Islet precursor cell (in vitro differentiated cells): ENCODE results near the gene NRG2.

Experiments used
- DNase-seq: peaks from one replicate; pipeline ENCODE4 v3.0.0-alpha.2; 2018

NRG2 gene

DNA sequence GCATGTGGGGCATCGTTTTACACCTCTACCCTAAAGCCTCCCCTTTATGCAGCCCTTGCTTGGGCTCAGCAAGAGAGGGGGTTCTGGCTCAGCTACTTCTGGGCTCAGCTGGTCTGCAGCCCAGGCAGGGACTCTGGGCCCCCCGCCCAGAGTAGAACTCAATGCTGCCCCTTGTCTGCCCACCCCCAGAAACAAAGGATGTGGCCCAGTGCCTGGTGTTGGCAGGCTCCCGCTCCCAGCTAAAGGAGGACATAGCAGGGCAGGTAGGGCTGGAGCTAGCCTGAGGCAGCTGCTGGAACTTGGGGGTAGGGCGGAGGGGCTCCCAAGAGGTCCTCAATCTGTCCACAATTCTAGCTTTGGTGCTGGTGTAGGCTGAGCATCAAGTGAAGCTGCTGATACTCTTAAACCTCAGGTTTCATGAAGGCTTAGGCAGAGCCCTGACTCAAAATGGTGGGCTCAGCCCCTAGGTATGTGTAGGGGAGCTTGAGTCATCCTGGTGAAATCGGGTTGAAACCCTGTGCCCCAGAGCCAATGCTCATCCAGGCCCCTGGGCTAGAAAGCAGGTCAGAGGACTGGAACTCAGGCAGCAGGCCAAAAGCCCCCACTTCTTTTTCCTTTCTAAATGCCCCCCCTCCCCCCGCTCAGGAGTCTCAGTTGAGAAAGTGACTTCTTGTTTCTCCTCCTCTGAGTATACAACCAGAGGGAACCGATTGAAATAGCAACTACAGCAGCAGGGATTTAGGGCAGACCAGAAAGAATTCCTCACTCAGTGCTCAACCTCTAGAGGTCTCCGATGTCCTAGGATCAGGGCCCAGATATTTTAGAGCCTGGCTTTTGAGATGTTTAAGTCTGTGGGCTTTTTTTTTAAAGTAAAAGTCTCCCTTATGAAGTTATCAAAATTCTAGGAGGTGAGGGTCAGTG lies 236.1 kb downstream of the NRG2 start:
- DNase-seq, result no peak

- DNase-seq, result no peak
Measured at GRCh38 chr5:139806111-139806510, 237.0 kb downstream of the NRG2 start.

- DNase-seq, result no peak
Measured at GRCh38 chr5:139805545-139805944, 237.6 kb downstream of the NRG2 start.

- no peak for DNase-seq
Measured at GRCh38 chr5:139804800-139805397, 238.2 kb downstream of the NRG2 start.

GRCh38 chr5:139803978-139804377 lies 239.1 kb downstream of the NRG2 start:
- DNase-seq, result no peak

GRCh38 chr5:139799359-139799758 lies 243.7 kb downstream of the NRG2 start:
- no peak for DNase-seq

DNA sequence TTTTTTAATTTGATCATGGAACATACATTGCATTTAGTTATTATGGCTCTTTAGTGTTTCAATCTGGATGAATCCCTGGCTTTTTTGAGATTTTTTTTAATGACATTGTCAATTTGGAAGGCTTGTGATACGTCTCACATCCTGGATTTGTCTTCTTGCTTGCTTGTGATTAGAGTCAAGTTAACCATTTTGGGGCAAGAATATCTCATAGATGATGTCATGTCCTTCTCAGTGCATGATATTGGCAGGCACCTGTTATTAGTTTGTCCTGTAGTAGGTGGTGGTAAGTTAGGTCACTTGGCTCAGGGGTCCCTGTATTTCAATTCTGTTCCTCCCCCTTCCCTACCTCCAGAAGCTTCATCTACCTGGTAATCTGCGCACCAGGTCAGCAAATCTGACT lies 244.2 kb downstream of the NRG2 start:
- DNase-seq, result no peak

GRCh38 chr5:139797856-139798510 lies 245.1 kb downstream of the NRG2 start:
- no peak for DNase-seq

DNA sequence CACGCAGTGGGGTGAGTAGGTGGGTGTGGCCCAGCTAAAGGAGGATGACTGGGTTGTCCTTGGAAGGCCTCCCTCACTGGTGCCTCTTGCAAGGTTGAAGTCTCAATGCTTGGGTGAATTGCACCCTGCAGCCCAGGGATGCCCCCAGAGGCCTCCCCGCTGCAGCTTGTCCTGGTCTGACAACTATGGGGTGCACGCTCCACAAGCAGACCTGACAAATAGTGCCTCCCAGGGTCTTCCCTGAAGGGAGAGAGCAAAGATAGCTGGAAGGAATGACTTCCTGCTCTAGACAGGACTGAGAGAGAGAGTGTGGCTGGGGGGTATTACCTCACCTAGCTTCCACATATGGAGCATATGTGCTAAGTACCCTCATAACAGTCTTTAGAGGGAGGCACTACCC lies 245.8 kb downstream of the NRG2 start:
- no peak for DNase-seq
